Aortic smooth muscle cell (primary cell): ENCODE measurements around the gene B4GALNT4. TPM values are rescaled to one million over a fixed set of nuclear protein-coding genes. Genes with fewer than 3 reads are reported as not detected.

Experiments used
- total RNA-seq: library from RNA; depleted of rRNA; stranded (reverse); fragments of >200 nt; gene quantifications from 2 replicates; pipeline ENCODE4 v1.2.3, GENCODE V29; 2014

Gene B4GALNT4, protein sequence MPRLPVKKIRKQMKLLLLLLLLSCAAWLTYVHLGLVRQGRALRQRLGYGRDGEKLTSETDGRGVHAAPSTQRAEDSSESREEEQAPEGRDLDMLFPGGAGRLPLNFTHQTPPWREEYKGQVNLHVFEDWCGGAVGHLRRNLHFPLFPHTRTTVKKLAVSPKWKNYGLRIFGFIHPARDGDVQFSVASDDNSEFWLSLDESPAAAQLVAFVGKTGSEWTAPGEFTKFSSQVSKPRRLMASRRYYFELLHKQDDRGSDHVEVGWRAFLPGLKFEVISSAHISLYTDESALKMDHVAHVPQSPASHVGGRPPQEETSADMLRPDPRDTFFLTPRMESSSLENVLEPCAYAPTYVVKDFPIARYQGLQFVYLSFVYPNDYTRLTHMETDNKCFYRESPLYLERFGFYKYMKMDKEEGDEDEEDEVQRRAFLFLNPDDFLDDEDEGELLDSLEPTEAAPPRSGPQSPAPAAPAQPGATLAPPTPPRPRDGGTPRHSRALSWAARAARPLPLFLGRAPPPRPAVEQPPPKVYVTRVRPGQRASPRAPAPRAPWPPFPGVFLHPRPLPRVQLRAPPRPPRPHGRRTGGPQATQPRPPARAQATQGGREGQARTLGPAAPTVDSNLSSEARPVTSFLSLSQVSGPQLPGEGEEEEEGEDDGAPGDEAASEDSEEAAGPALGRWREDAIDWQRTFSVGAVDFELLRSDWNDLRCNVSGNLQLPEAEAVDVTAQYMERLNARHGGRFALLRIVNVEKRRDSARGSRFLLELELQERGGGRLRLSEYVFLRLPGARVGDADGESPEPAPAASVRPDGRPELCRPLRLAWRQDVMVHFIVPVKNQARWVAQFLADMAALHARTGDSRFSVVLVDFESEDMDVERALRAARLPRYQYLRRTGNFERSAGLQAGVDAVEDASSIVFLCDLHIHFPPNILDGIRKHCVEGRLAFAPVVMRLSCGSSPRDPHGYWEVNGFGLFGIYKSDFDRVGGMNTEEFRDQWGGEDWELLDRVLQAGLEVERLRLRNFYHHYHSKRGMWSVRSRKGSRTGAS
- under 0.01 and 0.06 TPM in 2 replicates for total RNA-seq

GRCh38 chr11:369336-370018 is at the start of gene B4GALNT4:
Gene B4GALNT4, plus strand, starts transcription at chr11:369499. Its CDS starts 305 bp downstream, at chr11:369804.

DNA sequence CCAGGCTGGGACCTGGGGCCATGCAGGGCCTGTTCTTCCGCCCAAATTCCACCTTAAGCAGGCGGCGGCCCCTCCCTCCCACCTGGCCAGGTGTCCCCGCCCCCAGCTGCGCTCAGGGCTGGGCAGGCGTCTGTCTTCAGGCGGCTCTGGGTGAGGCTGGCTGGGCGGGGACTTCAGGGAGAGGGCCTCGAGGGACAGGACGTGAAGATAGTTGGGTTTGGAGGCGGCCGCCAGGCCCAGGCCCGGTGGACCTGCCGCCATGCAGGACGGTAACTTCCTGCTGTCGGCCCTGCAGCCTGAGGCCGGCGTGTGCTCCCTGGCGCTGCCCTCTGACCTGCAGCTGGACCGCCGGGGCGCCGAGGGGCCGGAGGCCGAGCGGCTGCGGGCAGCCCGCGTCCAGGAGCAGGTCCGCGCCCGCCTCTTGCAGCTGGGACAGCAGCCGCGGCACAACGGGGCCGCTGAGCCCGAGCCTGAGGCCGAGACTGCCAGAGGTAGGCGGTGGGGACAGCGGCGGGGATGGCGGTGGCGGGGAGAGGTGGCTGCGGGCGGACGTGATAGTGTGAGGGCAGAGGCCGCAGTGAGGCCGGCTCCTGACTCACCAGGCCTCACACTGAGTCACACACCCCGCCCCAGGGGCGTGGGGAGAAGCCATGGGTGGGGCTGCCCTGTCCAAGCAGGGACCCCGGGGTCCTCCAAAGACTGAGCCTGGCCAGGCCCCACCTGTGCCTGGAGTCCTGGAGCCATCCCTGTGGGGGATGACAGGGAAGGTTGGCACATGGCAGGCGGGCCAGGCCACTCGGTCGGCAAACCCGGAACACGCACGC is 24.9 kb downstream of the B4GALNT4 start, which contains the start of gene PKP3:
Gene PKP3, plus strand, starts transcription at position 176 of the 824 bp plus-strand sequence. Its CDS starts 84 bp downstream, at position 260.

Other genes with a start within 250 kb of the B4GALNT4 start
- not detected in 2 replicates for gene SCGB1C1, start 176.4 kb upstream of the B4GALNT4 start, total RNA-seq
- gene BET1L, start 162.1 kb upstream of the B4GALNT4 start, total RNA-seq: 18.6 and 20.2 TPM in 2 replicates
- 161 and 178 TPM in 2 replicates for gene RIC8A, start 161.8 kb upstream of the B4GALNT4 start, total RNA-seq
- 8.7 and 9.8 TPM in 2 replicates for gene SIRT3, start 133.2 kb upstream of the B4GALNT4 start, total RNA-seq
- 152 and 162 TPM in 2 replicates for gene PSMD13, start 132.5 kb upstream of the B4GALNT4 start, total RNA-seq
- not detected in 2 replicates for gene NLRP6, start 91.1 kb upstream of the B4GALNT4 start, total RNA-seq
- gene PGGHG, start 80.4 kb upstream of the B4GALNT4 start, total RNA-seq: 8.1 and 9.5 TPM in 2 replicates
- not detected in 2 replicates for gene IFITM5, start 70.0 kb upstream of the B4GALNT4 start, total RNA-seq
- gene IFITM2, start 61.7 kb upstream of the B4GALNT4 start, total RNA-seq: 113 and 138 TPM in 2 replicates
- gene IFITM1, start 55.5 kb upstream of the B4GALNT4 start, total RNA-seq: 32.6 and 61.0 TPM in 2 replicates
- 90.2 and 101 TPM in 2 replicates for gene IFITM3, start 48.6 kb upstream of the B4GALNT4 start, total RNA-seq
- gene PKP3, start 24.7 kb downstream of the B4GALNT4 start, total RNA-seq: 0.81 and 1.3 TPM in 2 replicates
- 17.8 and 19.3 TPM in 2 replicates for gene SIGIRR, start 45.5 kb downstream of the B4GALNT4 start, total RNA-seq
- gene ANO9, start 72.5 kb downstream of the B4GALNT4 start, total RNA-seq: not detected in 2 replicates
- gene PTDSS2, start 80.8 kb downstream of the B4GALNT4 start, total RNA-seq: 25.6 and 32.0 TPM in 2 replicates
- gene RNH1, start 137.7 kb downstream of the B4GALNT4 start, total RNA-seq: 420 and 478 TPM in 2 replicates
- 77.6 and 105 TPM in 2 replicates for gene HRAS, start 166.1 kb downstream of the B4GALNT4 start, total RNA-seq
- gene LRRC56, start 168.0 kb downstream of the B4GALNT4 start, total RNA-seq: 0.25 and 0.53 TPM in 2 replicates
- 0.13 and 0.19 TPM in 2 replicates for gene LMNTD2, start 191.2 kb downstream of the B4GALNT4 start, total RNA-seq
- 1.2 and 1.7 TPM in 2 replicates for gene RASSF7, start 191.5 kb downstream of the B4GALNT4 start, total RNA-seq
- gene PHRF1, start 207.0 kb downstream of the B4GALNT4 start, total RNA-seq: 21.7 and 27.9 TPM in 2 replicates
- 8.6 and 9.8 TPM in 2 replicates for gene IRF7, start 246.5 kb downstream of the B4GALNT4 start, total RNA-seq